Stimulated activated effector memory CD8-positive, alpha-beta T cell treated with anti-CD3 and anti-CD28 coated beads, Interleukin-12 subunit alpha, Interleukin-12 subunit beta, amount 100 ng/mL, for 72 hours (primary cell): ENCODE measurements around the gene PIP4K2C.
"Not testable (repeated sequence)": the region's sequence is repeated elsewhere in the genome, so short reads cannot be mapped to it uniquely, and the experiment has no call there.

Source experiments
- ATAC-seq: fragments of 150-1000 bp; cut with Tn5 transposase; 2 replicates; pipeline ENCODE4 v1.10.0; 2021
- DNase-seq, 2 donors: peaks; one replicate each; pipeline ENCODE4 v3.0.0; 2021 to 2022; ENCODE audit warnings: low spot score in 2 of 2
- H3K27ac Mint-ChIP-seq: one replicate; pipeline ENCODE4 v1.8.0; 2022; ENCODE audit warnings: mild to moderate bottlenecking, mixed read lengths
- H3K36me3 Mint-ChIP-seq: one replicate; pipeline ENCODE4 v1.8.0; 2022; ENCODE audit warnings: mild to moderate bottlenecking, mixed read lengths
- H3K4me1 Mint-ChIP-seq: one replicate; pipeline ENCODE4 v1.8.0; 2022; ENCODE audit warnings: mixed read lengths
- H3K4me3 Mint-ChIP-seq: one replicate; pipeline ENCODE4 v1.8.0; 2022; ENCODE audit warnings: mild to moderate bottlenecking, mixed read lengths
- H3K9me3 Mint-ChIP-seq: one replicate; pipeline ENCODE4 v1.8.0; 2022; ENCODE audit warnings: mixed read lengths

The PIP4K2C gene

DNA sequence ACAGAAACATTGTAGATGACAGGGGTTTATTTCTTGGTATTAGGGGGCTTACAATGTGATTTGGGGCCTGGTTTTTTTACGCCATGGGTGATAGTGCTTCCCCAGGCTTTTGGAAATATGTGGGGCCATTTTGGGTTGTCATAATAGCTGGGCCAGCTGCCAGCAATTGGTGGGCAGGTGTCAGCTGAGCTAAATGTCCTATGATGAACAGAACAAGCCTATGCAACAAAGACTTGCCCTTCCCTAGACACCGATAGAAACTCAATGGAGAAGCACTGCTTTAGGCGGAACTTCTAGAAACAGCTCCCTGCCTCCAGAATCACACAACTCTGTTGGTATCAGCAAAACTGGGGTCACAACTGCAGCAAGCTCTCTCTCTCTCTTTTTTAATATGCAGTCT is 47.1 kb downstream of the PIP4K2C start:
- ATAC-seq (no peak), DNase-seq (no peak)
- Mint-ChIP-seq H3K27ac (no peak overlapping the region), H3K36me3 (no peaks in the 10 kb centered on the region), H3K4me1 (peaks cover 6% of the 10 kb centered on the region), H3K9me3 (no peaks in the 10 kb centered on the region), H3K4me3 (no peak overlapping the region)

DNA sequence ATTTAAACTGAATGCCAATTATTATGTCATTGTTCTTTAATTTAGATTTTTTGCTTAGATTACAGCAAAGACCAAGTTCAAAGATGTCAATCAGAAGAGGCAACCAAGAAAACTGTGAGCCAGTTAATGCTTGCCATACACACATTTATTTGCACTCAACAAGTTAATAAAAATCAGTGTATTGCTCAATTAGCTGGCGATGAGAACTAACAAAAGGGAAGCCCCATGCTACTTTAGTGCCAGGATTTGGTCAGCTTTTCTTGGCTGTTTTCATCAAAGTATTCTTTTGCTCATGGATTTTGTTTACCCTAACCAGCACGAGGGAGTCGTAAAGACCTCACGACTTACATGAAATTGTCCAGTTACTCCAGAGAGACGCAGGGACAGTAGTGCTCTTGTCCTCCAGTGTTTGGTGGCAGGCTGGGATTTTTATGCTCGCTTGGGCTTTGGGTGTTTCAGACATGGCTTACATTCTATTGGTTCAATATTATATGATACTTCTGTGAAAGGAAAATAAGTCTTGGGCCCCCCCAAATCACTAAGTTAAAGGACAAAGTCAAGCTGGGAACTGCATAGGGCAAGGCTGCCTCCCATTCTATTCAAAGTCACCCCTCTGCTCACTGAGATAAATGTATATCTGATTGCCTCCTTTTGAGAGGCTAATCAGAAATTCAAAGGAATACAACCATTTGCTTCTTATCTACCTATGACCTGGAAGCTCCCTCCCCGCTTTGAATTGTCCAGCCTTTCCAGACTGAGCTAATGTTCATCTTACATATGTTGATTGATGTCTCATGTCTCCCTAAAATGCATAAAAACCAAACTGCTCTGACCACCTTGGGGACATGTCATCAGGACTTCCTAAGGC is 49.4 kb downstream of the PIP4K2C start:
- no peak overlapping the region for H3K27ac Mint-ChIP-seq
- H3K36me3 Mint-ChIP-seq = no peaks in the 10 kb centered on the region
- no peaks in the 10 kb centered on the region for H3K4me1 Mint-ChIP-seq
- ATAC-seq (no peak), DNase-seq (no peak)
- no peak overlapping the region for H3K4me3 Mint-ChIP-seq
- no peaks in the 10 kb centered on the region for H3K9me3 Mint-ChIP-seq

DNA sequence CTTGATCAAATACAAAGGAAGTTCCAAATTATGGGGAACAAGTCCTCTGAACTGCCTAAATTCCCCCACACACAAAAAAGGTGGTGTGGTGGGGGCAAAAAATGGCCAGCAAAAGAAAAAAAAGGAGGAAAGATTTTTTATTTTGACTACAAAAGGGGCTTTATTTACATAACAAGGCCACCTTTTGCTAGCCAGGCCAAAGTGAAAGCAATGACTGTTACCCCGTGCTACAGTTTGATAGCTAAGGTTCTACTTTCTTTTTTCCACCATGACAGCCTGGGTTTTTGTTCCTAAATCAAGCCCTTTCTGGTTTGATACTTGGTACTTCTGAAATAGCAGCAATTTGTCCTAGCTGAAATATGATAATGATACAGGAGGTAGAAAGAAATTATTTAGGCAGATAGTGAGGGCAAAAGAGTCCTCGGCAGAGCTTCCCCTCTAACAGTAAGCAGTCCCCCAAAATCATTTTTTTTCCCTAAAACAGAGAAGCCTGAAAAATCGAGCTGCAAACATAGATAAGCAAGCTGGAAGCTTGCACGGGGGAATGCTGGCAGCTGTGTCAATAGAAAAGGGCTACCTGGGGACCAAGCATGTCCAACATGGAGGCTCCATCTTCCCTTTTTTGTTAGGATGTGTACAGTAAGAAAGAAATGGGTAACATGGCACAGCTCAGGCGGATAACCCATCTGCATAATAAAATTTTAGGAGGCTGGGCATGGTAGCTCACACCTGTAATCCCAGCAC is 50.9 kb downstream of the PIP4K2C start:
- Mint-ChIP-seq H3K9me3 (no peaks in the 10 kb centered on the region), H3K4me3 (no peak overlapping the region), H3K36me3 (no peaks in the 10 kb centered on the region)

DNA sequence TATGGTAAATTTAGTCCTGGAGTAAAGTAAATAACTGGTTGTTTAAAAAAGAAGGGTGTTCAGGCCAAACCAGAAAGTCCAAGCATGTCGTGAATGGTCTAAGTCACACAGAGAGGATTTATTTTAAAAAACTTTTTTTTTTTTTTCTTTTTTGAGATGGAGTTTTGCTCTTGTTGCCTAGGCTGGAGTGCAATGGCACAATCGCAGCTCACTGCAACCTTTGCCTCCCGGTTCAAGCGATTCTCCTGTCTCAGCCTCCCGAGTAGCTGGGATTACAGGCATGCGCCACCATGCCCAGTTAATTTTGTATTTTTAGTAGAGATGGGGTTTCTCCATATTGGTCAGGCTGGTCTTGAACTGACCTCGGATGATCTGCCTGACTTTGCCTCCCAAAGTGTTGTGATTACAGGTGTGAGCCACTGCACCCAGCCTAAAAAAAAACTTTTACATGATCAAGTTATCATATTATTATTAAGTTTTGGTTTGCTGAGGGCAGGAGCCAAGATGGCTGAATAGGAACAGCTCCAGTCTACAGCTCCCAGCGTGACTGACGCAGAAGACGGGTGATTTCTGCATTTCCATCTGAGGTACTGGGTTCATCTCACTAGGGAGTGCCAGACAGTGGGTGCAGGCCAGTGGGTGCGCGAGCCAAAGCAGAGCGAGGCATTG is 55.1 kb downstream of the PIP4K2C start:
- not testable (repeated sequence) for DNase-seq, H3K4me3 Mint-ChIP-seq, ATAC-seq, H3K9me3 Mint-ChIP-seq, H3K36me3 Mint-ChIP-seq, H3K4me1 Mint-ChIP-seq, H3K27ac Mint-ChIP-seq

More for the DNA sequence above, 50.9 kb downstream of the PIP4K2C start:
- Mint-ChIP-seq H3K27ac (no peak overlapping the region), H3K4me1 (no peaks in the 10 kb centered on the region)
- ATAC-seq (no peak), DNase-seq (no peak)

DNA sequence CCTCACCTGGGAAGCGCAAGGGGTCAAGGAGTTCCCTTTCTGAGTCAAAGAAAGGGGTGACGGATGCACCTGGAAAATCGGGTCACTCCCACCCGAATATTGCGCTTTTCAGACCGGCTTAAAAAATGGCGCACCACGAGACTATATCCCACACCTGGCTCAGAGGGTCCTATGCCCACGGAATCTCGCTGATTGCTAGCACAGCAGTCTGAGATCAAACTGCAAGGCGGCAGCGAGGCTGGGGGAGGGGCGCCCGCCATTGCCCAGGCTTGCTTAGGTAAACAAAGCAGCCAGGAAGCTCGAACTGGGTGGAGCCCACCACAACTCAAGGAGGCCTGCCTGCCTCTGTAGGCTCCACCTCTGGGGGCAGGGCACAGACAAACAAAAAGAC is 55.7 kb downstream of the PIP4K2C start:
- not testable (repeated sequence) for DNase-seq, H3K36me3 Mint-ChIP-seq, H3K4me1 Mint-ChIP-seq, H3K9me3 Mint-ChIP-seq, H3K27ac Mint-ChIP-seq, ATAC-seq, H3K4me3 Mint-ChIP-seq
